COLO668 (cell line): ENCODE results near the gene TDG.

Source experiments
- DNase-seq: peaks from one replicate; lab custom pipeline; 2025; ENCODE audit not compliant: unreplicated experiment; lab: John Stamatoyannopoulos, UW

Gene TDG

GRCh38 chr12:103958621-103959020 is 7.1 kb upstream of the TDG start:
- DNase-seq: no peak

DNA sequence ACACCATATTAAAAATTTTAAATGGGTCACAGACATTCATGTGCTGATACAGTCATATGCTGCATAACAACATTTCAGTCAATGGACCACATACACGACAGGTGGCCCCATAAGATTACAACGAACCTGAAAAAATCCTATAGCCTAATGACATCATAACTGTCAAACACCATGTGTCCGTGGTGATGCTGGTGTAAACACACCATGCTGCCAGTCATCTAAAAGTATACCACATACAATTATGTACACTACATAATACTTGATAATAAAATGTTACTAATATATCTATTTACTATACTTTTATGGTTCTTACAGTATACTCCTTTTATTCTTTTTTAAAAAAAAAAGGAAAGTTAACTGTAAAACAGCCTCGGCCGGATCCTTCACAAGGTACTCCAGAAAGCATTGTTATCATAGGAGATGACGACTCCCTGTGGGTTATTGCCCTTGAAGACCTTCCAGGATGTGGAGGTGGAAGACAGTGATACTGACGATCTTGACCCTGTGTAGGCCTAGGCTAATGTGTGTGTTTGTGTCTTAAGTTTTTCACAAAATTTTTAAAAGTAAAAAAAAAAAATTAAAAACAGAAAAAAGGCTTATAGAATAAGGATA is 5.0 kb upstream of the TDG start:
- DNase-seq: no peak

- no peak for DNase-seq
Measured at GRCh38 chr12:103962493-103962892, 3.2 kb upstream of the TDG start.

DNA sequence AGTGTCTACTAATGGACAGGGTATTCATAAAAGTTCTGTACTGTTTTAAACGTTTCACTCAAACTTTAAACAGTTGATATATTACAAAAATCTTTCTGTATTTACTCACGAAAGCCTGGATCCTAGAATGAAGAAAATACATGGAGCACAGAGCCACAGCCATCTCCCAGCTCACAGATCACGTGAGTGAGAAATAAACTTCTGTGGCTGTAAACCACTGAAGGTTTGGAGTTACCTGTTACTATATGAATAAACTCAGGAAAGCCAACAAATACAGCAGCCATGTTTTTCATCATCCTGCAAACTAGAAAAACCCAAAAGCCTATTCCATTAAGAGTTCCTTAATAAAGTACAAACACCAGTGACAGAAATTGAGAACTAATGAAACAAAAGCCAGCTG is 867 bp upstream of the TDG start:
- no peak for DNase-seq

GRCh38 chr12:103965255-103965589 is 450 bp upstream of the TDG start:
- DNase-seq: no peak

DNA sequence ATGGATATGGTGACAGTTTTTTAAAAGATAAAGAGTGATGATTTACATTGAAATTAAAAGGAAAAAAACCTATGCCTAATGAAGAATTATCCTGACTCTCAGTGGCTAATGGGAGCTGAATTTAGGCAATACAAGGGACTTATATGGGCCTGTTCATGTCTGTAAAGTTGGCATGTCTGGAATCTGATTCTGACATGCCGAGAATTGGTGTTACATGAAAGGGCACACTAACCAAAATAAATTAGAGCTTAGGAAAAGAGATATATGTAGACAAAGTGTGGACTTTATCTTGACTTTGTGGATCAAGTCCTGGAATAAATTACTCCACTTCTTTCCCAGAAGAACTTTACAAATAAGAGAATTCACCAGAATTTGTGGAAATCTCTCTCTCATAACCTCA is 1.1 kb downstream of the TDG start:
- no peak for DNase-seq

GRCh38 chr12:103969391-103969790 is 3.7 kb downstream of the TDG start:
- no peak for DNase-seq

- no peak for DNase-seq
Measured at GRCh38 chr12:103973909-103974308, 8.2 kb downstream of the TDG start.

DNA sequence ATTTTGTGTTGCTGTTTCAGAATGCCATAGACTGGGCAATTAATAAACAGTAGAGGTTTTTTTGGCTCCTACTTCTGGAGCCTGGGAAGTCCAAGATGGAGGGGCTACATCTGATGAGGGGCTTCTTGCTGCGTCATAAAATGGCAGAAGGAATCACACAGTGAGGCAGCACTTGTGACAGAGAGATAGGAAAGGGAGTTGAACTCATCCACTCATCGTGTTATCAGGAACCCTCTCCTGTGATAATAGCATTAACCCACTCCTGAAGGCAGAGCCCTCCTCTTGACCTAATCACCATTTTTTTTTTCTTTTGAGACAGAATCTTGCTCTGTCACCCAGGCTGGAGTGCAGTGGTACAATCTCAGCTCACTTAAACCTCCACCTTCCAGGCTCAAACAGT is 9.7 kb downstream of the TDG start:
- no peak for DNase-seq

GRCh38 chr12:103978384-103978982 is 12.8 kb downstream of the TDG start:
- no peak for DNase-seq

DNA sequence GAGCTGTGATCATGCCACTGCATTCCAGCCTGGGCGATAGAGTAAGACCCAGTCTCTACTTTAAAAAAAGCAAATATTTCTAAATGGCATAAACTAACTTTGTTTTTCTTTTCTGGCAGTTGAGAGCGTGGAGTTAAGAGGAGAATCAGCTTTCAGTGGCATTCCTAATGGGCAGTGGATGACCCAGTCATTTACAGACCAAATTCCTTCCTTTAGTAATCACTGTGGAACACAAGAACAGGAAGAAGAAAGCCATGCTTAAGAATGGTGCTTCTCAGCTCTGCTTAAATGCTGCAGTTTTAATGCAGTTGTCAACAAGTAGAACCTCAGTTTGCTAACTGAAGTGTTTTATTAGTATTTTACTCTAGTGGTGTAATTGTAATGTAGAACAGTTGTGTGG is 21.2 kb downstream of the TDG start:
- no peak for DNase-seq

- no peak for DNase-seq
Measured at GRCh38 chr12:103994235-103994634, 28.6 kb downstream of the TDG start.

DNA sequence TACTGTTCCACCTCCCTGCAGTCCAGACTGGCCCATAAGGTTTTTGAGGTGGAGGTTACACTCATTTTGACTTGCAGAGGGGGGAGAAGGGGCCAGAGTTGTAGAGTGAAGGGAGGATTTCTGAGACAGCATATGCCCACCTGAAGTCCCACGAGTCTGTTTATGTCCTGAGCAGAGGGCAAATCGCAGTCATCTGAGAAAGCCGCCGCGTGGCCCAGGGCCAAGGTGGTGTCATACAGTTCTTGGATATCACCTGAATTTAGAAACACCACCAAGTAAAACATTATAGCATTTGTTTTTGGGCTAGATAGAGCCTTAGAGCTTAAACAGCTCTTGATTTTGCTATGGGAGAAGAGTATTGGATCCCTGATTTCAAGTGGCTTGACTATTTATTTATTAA is 30.9 kb downstream of the TDG start:
- no peak for DNase-seq

DNA sequence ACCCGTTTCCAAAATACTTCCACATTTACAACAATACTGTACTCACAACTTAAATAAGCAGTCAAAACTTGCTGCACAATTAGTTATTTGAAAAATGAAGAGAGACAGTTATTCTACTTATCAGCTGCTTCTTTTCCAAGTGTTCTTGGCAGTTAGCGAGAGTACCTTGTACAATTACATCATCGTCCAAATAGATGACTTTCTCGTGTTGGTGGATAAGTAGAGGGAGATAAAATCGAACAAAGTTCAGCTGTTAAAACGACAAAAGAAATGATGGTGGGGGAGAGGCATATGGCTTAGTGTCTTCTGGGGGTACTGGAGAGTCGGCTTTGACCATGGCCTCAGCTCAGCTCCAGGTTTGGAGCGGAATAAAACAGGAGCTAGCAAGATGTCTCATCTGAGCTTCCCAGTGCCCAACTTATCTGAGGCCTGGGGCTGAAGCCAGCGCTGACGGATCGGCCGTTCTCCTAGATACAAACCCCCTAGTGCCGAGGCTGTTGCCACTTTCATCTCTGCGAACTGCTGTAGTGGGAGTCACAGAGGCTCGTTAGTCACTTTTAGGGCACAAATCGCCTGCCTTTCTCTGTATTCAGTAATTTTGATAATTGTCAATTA is 31.7 kb downstream of the TDG start:
- DNase-seq: no peak

DNA sequence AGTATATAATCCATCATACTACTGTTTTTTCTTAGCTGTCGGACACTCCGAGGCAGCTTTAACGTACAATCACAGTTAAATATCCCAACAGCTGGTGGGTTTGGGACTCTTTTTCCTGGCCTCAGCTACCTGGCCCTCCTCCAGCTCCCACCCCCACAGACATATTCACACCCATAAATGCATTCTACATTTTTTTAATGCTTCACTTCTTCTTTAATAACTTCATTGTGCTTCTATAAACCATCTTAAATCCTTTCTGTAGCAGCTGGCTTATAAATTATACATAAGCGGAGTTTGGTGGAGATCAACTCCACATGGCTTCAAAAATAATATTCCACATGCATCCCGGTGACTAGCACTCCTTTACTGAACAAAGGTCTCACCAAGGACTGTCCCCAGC is 33.3 kb downstream of the TDG start:
- no peak for DNase-seq

DNA sequence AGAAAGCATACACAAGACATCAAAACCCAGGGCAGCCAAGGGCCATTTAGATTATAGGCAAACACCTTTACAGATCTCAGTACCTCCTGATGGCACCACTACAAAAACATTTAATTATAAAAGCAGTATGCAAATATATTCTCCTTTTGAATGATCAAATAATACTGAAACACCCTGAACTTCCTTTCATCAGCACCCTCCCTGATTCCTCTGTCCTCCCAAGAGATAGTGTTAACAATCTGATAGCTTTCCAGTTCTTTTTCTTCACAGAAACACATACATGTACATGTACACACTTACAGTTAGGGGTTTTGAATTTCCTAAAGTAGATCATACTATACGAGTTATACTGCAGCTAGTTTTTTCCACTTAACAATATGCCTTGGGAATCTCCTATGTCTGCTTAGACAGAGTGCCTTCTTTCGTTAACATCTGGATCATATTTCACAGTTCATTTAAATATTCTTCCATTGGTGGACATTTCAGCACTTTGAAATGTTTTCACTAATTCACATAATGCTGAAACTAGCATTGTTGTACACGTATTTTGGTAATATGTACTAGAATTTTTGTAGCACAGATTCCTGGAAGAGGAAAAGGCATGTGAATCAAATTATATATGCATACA is 35.2 kb downstream of the TDG start:
- no peak for DNase-seq

GRCh38 chr12:104002686-104003085 is 37.0 kb downstream of the TDG start:
- DNase-seq: no peak

- DNase-seq: no peak
Measured at GRCh38 chr12:104003596-104003995, 37.9 kb downstream of the TDG start.

GRCh38 chr12:104006929-104007328 is 41.3 kb downstream of the TDG start:
- no peak for DNase-seq

GRCh38 chr12:104010121-104010520 is 44.4 kb downstream of the TDG start:
- DNase-seq: no peak

DNA sequence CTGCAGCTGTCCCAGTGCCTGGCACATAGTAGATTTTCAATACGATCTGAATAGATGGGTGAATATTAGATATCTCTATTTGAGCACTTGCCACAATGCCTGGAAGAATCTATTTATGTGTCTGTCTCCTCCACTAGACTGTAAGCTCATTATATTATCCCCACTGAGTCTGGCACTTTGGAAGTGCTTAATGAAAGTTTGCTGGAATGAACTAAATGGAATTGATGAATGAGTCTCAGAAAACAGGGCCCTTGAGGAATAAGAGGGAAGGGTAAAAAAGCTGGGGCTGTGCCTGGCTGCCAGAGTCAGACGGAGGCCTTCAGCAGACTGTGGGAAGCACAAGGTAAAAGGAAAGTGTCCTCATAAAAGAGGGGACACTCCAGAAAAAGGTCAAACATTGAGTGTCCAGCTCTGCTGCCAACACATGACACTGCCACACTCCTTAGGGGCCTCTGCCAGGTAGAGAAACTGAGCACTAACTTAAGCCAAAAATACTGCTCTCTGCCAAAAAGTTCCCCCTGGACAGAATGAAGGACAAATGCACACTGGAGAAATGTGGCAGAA is 45.0 kb downstream of the TDG start:
- DNase-seq: no peak

DNA sequence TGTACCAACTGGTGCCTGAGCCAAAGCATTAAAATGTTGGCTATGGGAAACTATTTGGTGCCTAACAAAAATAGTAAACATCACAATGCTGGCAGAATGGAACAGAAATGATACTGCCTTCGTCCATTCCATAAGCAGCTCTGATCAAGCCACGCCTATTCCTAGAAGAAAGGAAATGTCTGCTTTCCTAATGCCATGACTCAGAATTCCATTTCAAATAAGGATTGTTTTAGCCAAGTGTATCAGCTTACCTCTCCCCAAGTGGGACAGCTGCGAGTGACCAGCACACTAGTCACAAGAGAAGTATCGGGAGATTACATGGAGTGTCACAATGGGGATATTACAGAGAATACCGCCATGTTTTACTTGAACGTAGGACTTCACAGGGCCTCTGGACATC is 45.6 kb downstream of the TDG start:
- DNase-seq: no peak
